ENCODE data around the gene CEP97.

- TF ChIP-seq, protein P1, sequence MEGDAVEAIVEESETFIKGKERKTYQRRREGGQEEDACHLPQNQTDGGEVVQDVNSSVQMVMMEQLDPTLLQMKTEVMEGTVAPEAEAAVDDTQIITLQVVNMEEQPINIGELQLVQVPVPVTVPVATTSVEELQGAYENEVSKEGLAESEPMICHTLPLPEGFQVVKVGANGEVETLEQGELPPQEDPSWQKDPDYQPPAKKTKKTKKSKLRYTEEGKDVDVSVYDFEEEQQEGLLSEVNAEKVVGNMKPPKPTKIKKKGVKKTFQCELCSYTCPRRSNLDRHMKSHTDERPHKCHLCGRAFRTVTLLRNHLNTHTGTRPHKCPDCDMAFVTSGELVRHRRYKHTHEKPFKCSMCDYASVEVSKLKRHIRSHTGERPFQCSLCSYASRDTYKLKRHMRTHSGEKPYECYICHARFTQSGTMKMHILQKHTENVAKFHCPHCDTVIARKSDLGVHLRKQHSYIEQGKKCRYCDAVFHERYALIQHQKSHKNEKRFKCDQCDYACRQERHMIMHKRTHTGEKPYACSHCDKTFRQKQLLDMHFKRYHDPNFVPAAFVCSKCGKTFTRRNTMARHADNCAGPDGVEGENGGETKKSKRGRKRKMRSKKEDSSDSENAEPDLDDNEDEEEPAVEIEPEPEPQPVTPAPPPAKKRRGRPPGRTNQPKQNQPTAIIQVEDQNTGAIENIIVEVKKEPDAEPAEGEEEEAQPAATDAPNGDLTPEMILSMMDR (optimal IDR thresholded peaks at IDR 0.05 in 1 of 3, IDR thresholded peaks at IDR 0.05 in 1 of 3, conservative IDR thresholded peaks at IDR 0.05 in 1 of 3; ENCODE audit: extremely low read depth in 1 of 3, insufficient read depth in 2 of 3, low read length in 3 of 3) = no peak
- no peak for TF ChIP-seq EZH2 (IDR thresholded peaks at IDR 0.05; ENCODE audit: low read length)
Observed at GRCh38 chr3:101803939-101804338, 79.5 kb downstream of the CEP97 start.

All from keratinocyte (primary cell).